Gastroesophageal sphincter (tissue), 4 donors: Measurements from ENCODE around the gene MTHFD1L. TPM values are rescaled to one million over a fixed set of nuclear protein-coding genes. Genes with fewer than 3 reads are reported as not detected.
"Not testable (repeated sequence)": the region's sequence is repeated elsewhere in the genome, so short reads cannot be mapped to it uniquely, and the experiment has no call there.

Source experiments
- ATAC-seq: fragments of 150-250 bp; one replicate; pipeline ENCODE4 v1.9.1; 2016; ENCODE audit warnings: mild to moderate bottlenecking, moderate library complexity
- H3K27ac ChIP-seq, 4 donors: fragments of 200-600 bp; sonication (generic) in 3 of 4; 1 replicate in 3 of 4; 2 replicates in 1 of 4; pipeline ENCODE4 v1.5.1; 2016 to 2019
- H3K27me3 ChIP-seq: fragments of 200-600 bp; sonication (generic); one replicate; pipeline ENCODE4 v1.5.1; 2019
- H3K36me3 ChIP-seq, 2 donors: fragments of 200-600 bp; sonication (generic); one replicate each; pipeline ENCODE4 v1.5.1; 2019; ENCODE audit warnings: control low read depth in 1 of 2
- H3K4me1 ChIP-seq, 3 donors: fragments of 200-600 bp; sonication (generic); 1 replicate in 2 of 3; 2 replicates in 1 of 3; pipeline ENCODE4 v1.5.1; 2016 to 2019; ENCODE audit warnings: control low read depth in 2 of 3
- H3K4me3 ChIP-seq, 2 donors: fragments of 200-600 bp; sonication (generic); one replicate each; pipeline ENCODE4 v1.5.1; 2019; ENCODE audit warnings: mild to moderate bottlenecking in 1 of 2, moderate library complexity in 1 of 2
- H3K9me3 ChIP-seq, 3 donors: fragments of 200-600 bp; sonication (generic); one replicate each; pipeline ENCODE4 v1.5.1; 2017 to 2019; ENCODE audit warnings: control low read depth in 2 of 3
- EP300 ChIP-seq: sonication (generic); formaldehyde crosslinking; IDR thresholded peaks from one replicate; pipeline ENCODE4 v1.6.1; 2017; ENCODE audit warnings: antibody characterized with exemption, mild to moderate bottlenecking
- POLR2A ChIP-seq, 2 donors: fragments of 450-650 bp; IDR thresholded peaks; one replicate each; pipeline ENCODE4 v1.6.1; 2017; ENCODE audit warnings: antibody characterized with exemption in 2 of 2, mild to moderate bottlenecking in 2 of 2, moderate library complexity in 1 of 2
- POLR2AphosphoS5 ChIP-seq: sonication (generic); formaldehyde crosslinking; IDR thresholded peaks from one replicate; pipeline ENCODE4 v1.6.1; 2017; ENCODE audit warnings: antibody characterized with exemption
- WGBS, 2 donors: methylation state at CpG; one replicate each; pipeline ENCODE4 v1.1.5; 2018; ENCODE audit warnings: low coverage in 1 of 2; 5-methylcytosine and 5-hydroxymethylcytosine counted together
- total RNA-seq, 4 donors: library from RNA; depleted of rRNA; stranded (reverse); fragments of >200 nt; gene quantifications; one replicate each; pipeline ENCODE4 v1.1.0, GENCODE V29; 2016
- TF ChIP-seq, protein P1 (sequence below), 4 experiments: fragments of 200-600 bp in 2 of 4; fragments of 450-650 bp in 2 of 4; sonication (generic) in 1 of 4; IDR thresholded peaks; one replicate each; pipeline ENCODE4 v1.5.1; 2017 to 2019; ENCODE audit warnings: antibody characterized with exemption in 4 of 4, mild to moderate bottlenecking in 2 of 4, moderate library complexity in 2 of 4

MTHFD1L gene
- total RNA-seq, 4 donors from 2014 or later = 1.2 to 10.8 (median 4.0) TPM

DNA sequence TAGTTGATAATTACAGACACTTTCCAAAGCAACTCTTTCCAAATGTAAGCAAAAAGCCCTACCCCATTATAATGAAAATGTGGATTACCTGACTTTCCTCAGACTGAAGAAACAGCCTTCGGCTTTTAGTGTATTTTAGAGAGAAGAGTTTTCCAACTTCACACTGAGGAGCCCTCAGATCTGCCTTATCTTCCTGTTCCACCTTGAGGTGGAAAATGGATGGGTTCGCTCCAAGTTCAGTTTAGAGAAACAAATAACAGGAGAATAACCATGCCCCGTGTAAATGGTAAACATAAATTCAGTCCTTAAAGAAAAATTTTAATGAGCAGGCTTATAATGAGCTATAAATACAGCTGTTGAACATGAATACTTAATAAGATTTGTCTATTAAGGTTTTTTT is 21.1 kb upstream of the MTHFD1L start:
- Histone ChIP-seq H3K27me3 (no peaks in the 10 kb centered on the region), H3K9me3 (no peaks in the 10 kb centered on the region), H3K4me3 (no peak overlapping the region), H3K27ac (no peak overlapping the region), H3K4me1 (no peaks in the 10 kb centered on the region), H3K36me3 (peaks cover 0 to 14% of the 10 kb centered on the region in 2 donors)
- TF ChIP-seq, protein P1, sequence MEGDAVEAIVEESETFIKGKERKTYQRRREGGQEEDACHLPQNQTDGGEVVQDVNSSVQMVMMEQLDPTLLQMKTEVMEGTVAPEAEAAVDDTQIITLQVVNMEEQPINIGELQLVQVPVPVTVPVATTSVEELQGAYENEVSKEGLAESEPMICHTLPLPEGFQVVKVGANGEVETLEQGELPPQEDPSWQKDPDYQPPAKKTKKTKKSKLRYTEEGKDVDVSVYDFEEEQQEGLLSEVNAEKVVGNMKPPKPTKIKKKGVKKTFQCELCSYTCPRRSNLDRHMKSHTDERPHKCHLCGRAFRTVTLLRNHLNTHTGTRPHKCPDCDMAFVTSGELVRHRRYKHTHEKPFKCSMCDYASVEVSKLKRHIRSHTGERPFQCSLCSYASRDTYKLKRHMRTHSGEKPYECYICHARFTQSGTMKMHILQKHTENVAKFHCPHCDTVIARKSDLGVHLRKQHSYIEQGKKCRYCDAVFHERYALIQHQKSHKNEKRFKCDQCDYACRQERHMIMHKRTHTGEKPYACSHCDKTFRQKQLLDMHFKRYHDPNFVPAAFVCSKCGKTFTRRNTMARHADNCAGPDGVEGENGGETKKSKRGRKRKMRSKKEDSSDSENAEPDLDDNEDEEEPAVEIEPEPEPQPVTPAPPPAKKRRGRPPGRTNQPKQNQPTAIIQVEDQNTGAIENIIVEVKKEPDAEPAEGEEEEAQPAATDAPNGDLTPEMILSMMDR (IDR thresholded peaks at IDR 0.05) = no peak
- TF ChIP-seq POLR2AphosphoS5 = no peak
- no peak for TF ChIP-seq EP300
- TF ChIP-seq POLR2A (IDR thresholded peaks at IDR 0.05) = no peak
- no peak for ATAC-seq
- WGBS, 2 donors = 80 to 89% methylated on average over 3 of the region's 3 CpGs

DNA sequence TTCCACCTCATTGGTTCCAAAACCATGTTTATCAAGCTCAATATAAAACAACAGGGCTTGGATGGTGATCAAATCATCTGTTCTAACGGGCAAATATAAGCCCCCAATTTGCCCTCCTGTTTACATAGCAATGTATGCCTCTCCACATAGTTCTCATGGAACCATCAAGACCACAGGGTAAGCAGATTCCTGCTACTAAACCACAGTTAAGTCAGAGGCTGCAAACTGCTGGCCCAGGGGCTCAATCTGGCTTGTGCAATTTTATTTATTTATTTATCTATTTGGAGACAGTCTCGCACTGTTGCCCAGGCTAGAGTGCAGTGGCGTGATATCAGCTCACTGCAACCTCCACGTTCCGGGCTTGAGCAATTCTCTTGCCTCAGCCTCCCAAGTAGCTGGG is 18.9 kb upstream of the MTHFD1L start:
- H3K36me3 ChIP-seq = no peaks in the 10 kb centered on the region
- no peak overlapping the region for H3K4me3 ChIP-seq
- TF ChIP-seq POLR2A (IDR thresholded peaks at IDR 0.05) = no peak
- ATAC-seq = no peak
- no peaks in the 10 kb centered on the region for H3K4me1 ChIP-seq
- no peak overlapping the region for H3K27ac ChIP-seq
- WGBS, 2 donors = 93% methylated on average over 5 of the region's 5 CpGs; no CpG with 5 or more reads in 1 of the 2 donors
- H3K27me3 ChIP-seq = no peaks in the 10 kb centered on the region
- no peaks in the 10 kb centered on the region for H3K9me3 ChIP-seq

DNA sequence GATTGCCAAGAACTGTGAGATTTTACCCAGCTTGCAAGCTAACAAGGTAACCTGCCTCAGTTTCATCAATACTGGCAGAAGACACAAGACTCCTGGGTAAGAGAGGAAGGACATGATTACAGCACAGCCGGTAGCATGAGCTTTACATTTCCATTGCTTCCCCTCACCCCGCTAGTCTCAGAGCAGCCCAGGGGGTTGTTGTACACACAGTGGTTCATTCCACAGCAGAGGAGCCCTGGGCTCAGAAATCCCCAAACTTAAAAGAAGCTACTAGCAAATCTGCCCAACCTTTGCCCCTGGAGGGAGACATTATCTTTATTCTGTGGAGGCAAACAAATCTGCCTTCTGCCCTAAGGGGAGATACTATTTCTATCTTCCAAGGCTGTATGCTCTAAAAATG is 17.1 kb upstream of the MTHFD1L start:
- WGBS, 2 donors = 100% methylated on average over 1 of the region's 2 CpGs; no CpG with 5 or more reads in 1 of the 2 donors
- Histone ChIP-seq H3K27me3 (no peaks in the 10 kb centered on the region), H3K9me3 (no peaks in the 10 kb centered on the region), H3K36me3 (no peaks in the 10 kb centered on the region), H3K27ac (no peak overlapping the region), H3K4me1 (no peaks in the 10 kb centered on the region), H3K4me3 (no peak overlapping the region)
- no peak for ATAC-seq
- TF ChIP-seq EP300 (no peak), POLR2A (IDR thresholded peaks at IDR 0.05) (no peak)
- TF ChIP-seq, protein P1 (IDR thresholded peaks at IDR 0.05) = no peak

DNA sequence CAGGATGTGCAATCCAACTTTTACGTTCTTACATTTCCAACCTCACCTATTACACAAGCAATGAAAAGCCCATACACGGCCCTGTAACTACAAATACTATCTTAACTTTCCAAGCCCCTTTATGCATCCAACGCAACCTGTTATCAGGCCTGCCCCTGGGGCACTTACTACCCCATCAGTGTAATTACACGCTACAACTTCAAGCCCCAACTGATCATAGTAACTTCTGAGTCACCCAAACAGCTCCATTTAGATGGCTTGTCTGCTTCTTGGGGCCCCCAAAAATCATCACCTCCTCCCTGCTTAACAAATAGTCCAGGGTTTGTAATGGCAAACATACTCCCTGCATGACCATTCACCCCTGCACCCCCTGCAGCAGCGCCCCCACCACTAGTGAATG is 11.1 kb upstream of the MTHFD1L start:
- not testable (repeated sequence) for H3K9me3 ChIP-seq, H3K4me3 ChIP-seq, H3K36me3 ChIP-seq, H3K27me3 ChIP-seq, H3K27ac ChIP-seq, ATAC-seq
- H3K4me1 ChIP-seq = peaks cover 9 to 22% (median 11%) of the 10 kb centered on the region in 3 donors
- WGBS, 2 donors = 81 to 100% methylated on average over 4 to 5 of the region's 5 CpGs

DNA sequence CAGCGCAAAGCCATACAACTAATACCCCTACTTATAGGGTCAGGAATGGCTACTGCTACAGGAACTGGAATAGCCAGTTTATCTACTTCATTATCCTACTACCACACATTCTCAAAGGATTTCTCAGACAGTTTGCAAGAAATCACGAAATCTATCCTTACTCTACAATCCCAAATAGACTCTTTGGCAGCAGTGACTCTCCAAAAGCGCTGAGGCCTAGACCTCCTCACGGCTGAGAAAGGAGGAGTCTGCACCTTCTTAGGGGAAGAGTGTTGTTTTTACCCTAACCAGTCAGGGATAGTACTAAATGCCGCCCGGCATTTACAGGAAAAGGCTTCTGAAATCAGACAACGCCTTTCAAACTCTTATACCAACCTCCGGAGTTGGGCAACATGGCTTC is 10.3 kb upstream of the MTHFD1L start:
- WGBS, 2 donors = 92 to 99% methylated on average over 8 of the region's 8 CpGs
- H3K9me3 ChIP-seq, H3K36me3 ChIP-seq, ATAC-seq, H3K4me3 ChIP-seq, H3K27me3 ChIP-seq, H3K27ac ChIP-seq: not testable (repeated sequence)
- peaks cover 9 to 22% (median 11%) of the 10 kb centered on the region in 3 donors for H3K4me1 ChIP-seq

DNA sequence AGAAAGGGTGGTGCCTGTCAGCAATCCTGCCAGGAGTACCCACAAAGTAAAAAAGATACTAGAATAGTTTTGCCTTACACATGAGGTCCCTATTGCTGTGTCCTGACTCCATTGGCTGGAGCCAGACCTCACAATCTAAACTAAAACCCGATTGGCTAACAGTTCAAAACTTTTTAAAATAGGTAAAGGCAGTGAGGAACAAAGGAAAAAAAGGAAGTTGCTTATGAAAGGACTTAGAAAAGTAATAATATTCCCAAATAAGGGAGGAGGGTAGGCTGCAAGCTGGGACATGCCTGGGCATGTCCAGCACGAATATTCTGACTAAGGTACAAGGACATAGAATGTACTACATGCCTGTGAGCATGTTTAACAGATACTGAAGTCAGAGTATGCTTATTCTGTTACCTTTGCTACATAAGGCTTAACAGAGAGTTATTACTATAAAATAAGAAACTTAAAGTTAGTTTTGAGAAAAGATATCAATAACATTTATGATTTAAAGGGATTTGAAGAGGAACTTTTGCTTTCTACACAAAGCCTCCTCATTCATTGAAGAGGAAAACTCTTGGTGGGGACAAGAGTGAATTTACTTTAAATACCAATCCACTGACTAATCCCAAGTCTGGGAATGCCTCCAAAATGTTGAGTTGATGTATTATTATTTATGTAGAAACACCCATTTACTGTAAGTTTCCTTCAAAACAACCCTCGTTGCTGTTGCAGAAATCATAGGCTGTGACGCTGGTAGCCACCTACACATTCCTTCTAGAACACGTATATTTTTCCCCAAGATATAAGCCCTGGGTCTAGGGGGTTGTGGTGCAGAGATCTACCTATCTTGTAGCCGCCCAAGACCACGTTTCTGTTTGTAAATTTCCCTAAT is 8.2 kb upstream of the MTHFD1L start:
- peaks cover 9 to 22% (median 11%) of the 10 kb centered on the region in 3 donors for H3K4me1 ChIP-seq
- peak; percentile 74 for ATAC-seq
- no peak overlapping the region for H3K4me3 ChIP-seq

More for the DNA sequence above, 8.2 kb upstream of the MTHFD1L start:
- TF ChIP-seq POLR2AphosphoS5 = peak; percentile 89
- TF ChIP-seq, protein P1 (IDR thresholded peaks at IDR 0.05) = no peak
- no peaks in the 10 kb centered on the region for H3K36me3 ChIP-seq
- H3K27ac ChIP-seq = peak overlapping the region; percentile 35 to 71 (median 60)
- H3K27me3 ChIP-seq = no peaks in the 10 kb centered on the region
- WGBS, 2 donors = 19 to 22% methylated on average over 7 of the region's 7 CpGs
- no peaks in the 10 kb centered on the region for H3K9me3 ChIP-seq
